HG03097 (cell line): Measurements from ENCODE around the gene STAT3.
"Not testable (repeated sequence)": the region's sequence is repeated elsewhere in the genome, so short reads cannot be mapped to it uniquely, and the experiment has no call there.

Experiments
- ATAC-seq: cut with Tn5 transposase; IDR thresholded peaks from one replicate; pipeline ENCODE4 v1.9.1; 2021; ENCODE audit not compliant: unreplicated experiment, low FRiP score

The STAT3 gene

DNA sequence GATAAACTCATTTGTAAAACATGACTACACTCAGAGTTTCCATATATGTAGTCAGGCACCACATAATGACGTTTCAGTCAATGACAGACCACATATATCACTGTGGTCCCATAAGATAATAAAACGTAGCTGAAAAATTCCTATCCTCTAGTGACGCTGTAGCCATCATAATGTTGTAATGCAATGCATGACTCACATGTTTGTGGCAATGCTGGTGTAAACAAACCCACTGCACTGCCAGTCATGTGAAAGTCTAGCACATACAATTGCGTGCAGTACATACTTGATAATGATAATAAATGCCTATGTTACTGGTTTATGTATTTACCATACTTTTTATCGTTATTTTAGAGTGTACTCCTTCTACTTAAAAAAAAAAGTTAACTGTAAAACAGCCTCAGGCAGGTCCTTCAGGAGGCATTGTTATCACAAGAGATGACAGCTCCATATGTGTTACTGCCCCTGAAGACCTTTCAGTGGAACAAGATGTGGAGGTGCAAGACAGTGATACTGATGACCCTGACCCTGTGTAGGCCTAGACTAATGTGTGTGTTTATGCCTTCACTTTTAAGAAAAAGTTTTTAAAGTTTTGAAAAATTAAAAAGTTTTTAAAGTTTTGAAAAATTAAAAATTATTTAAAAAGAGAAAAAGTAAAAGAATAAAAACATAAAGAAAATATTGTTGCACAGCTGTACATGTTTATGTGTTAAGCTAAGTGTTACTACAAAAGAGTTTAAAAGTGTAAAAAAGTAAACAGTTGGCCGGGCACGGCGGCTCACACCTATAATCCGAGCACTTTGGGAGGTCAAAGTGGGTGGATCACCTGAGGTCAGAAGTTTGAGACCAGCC is 121.1 kb downstream of the STAT3 start:
- ATAC-seq, result no peak

DNA sequence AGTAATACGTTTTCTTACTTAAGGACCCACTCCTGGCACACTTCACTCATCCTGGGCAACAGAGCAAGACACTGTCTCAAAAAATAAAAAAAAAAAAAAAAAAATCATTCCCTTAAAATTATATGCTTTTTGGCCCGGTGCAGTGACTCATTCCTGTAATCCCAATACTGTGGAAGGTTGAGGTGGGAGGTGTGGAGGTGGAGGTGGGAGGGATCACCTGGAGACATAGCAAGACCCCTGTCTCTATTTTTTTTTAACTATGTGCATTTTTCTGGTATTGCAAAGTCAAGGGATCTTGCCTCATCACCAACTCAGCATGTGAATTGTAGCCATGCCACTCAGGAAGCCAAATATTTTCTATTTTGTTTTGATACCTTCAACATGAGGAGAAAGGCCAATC is 121.8 kb downstream of the STAT3 start:
- no peak for ATAC-seq

DNA sequence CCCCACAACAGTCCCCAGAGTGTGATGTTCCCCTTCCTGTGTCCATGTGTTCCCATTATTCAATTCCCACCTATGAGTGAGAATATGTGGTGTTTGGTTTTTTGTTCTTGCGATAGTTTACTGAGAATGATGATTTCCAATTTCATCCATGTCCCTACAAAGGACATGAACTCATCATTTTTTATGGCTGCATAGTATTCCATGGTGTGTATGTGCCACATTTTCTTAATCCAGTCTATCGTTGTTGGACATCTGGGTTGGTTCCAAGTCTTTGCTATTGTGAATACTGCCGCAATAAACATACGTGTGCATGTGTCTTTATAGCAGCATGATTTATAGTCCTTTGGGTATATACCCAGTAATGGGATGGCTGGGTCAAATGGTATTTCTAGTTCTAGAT is 123.9 kb downstream of the STAT3 start:
- ATAC-seq, result not testable (repeated sequence)
